HFF-Myc (cell line): ENCODE measurements around the gene RAD17.
A peak's percentile ranks its signal among the peaks of the same experiment; 100 is the strongest.
"Not testable (repeated sequence)": the region's sequence is repeated elsewhere in the genome, so short reads cannot be mapped to it uniquely, and the experiment has no call there.

Source experiments
- DNase-seq: peaks from one replicate; pipeline ENCODE4 v3.0.0-alpha.2; 2011; ENCODE audit warnings: low read depth; ENCODE audit errors: extremely low read depth
- H3K4me3 ChIP-seq: replicated peaks from 2 replicates; pipeline ENCODE4 v1.5.1; 2011; ENCODE audit warnings: low read depth, mild to moderate bottlenecking, control low read depth, low read length
- CTCF ChIP-seq: IDR thresholded peaks from 2 replicates; pipeline ENCODE4 v1.5.1; 2012; ENCODE audit warnings: mild to moderate bottlenecking, low read depth, low read length, control low read depth; ENCODE audit errors: missing control alignments

RAD17 gene

GRCh38 chr5:69369340-69370121 lies at the start of gene RAD17, which contains the start of the genes AK6 and TAF9:
Gene RAD17 (plus strand): TSS chr5:69369818. CDS start chr5:69372209, 2,391 bp downstream.
Gene AK6 (minus strand): TSS chr5:69369520. CDS start chr5:69369490, 30 bp downstream.
Gene TAF9 (minus strand): TSS chr5:69369520. CDS start chr5:69365737, 3,783 bp downstream.
- TF ChIP-seq CTCF: no peak
- peak within 1 kb of the TSS; percentile 84 for H3K4me3 ChIP-seq
- DNase-seq: peak; percentile 73

GRCh38 chr5:69326365-69326764 lies 43.3 kb upstream of the RAD17 start:
- DNase-seq: no peak
- H3K4me3 ChIP-seq: no peak overlapping the region

GRCh38 chr5:69329905-69330489 lies 39.6 kb upstream of the RAD17 start:
- DNase-seq: no peak
- no peak overlapping the region for H3K4me3 ChIP-seq
- TF ChIP-seq CTCF: no peak

More at GRCh38 chr5:69326365-69326764, 43.3 kb upstream of the RAD17 start:
- no peak for TF ChIP-seq CTCF

GRCh38 chr5:69331528-69332445 lies 37.8 kb upstream of the RAD17 start:
- TF ChIP-seq CTCF: no peak
- H3K4me3 ChIP-seq: peak overlapping the region; percentile 73
- no peak for DNase-seq

- H3K4me3 ChIP-seq, DNase-seq: not testable (repeated sequence)
Observed at GRCh38 chr5:69333668-69334315, 35.8 kb upstream of the RAD17 start.

GRCh38 chr5:69334793-69335268 lies 34.8 kb upstream of the RAD17 start:
- peak; percentile 78 for TF ChIP-seq CTCF
- no peak overlapping the region for H3K4me3 ChIP-seq
- peak; percentile 35 for DNase-seq
